GM23338 (cell line): Measurements from ENCODE around the gene CFAP77. TPM values are rescaled to one million over a fixed set of nuclear protein-coding genes. Genes with fewer than 3 reads are reported as not detected.

Experiments used
- ATAC-seq: fragments of 200-7000 bp; cut with Tn5 transposase; 3 replicates; pipeline ENCODE4 v1.9.1; 2020
- DNase-seq: peaks from one replicate; pipeline ENCODE4 v3.0.0-alpha.2; 2015; ENCODE audit warnings: low spot score
- H2AFZ ChIP-seq: fragments of 200-600 bp; sonication (generic); 2 replicates; pipeline ENCODE4 v1.8.0; 2016; ENCODE audit warnings: antibody characterized with exemption, mild to moderate bottlenecking, moderate library complexity
- H3F3A ChIP-seq: fragments of 200-600 bp; sonication (generic); replicated peaks from 2 replicates; pipeline ENCODE4 v1.8.0; 2017; ENCODE audit warnings: antibody characterized with exemption, mixed run types, low read depth
- H3K27ac ChIP-seq: fragments of 200-600 bp; sonication (generic); 2 replicates; pipeline ENCODE4 v1.6.1; 2016; ENCODE audit warnings: low read depth
- H3K27me3 ChIP-seq: fragments of 200-600 bp; sonication (generic); 2 replicates; pipeline ENCODE4 v1.8.0; 2016; ENCODE audit warnings: mild to moderate bottlenecking, mixed run types, moderate library complexity; ENCODE audit not compliant: insufficient read depth
- H3K36me3 ChIP-seq: fragments of 200-600 bp; sonication (generic); 2 replicates; pipeline ENCODE4 v1.8.0; 2016; ENCODE audit warnings: mild to moderate bottlenecking; ENCODE audit not compliant: insufficient read depth
- H3K4me1 ChIP-seq: fragments of 200-600 bp; sonication (generic); 2 replicates; pipeline ENCODE4 v1.8.0; 2016; ENCODE audit warnings: mild to moderate bottlenecking, moderate library complexity; ENCODE audit not compliant: insufficient read depth
- H3K4me2 ChIP-seq: fragments of 200-600 bp; sonication (generic); 2 replicates; pipeline ENCODE4 v1.7.1; 2017; ENCODE audit warnings: mixed run types
- H3K4me3 ChIP-seq: fragments of 200-600 bp; sonication (generic); 2 replicates; pipeline ENCODE4 v1.6.1; 2016; ENCODE audit warnings: mixed run types
- H3K79me2 ChIP-seq: fragments of 200-600 bp; sonication (generic); replicated peaks from 2 replicates; pipeline ENCODE4 v1.8.0; 2017; ENCODE audit warnings: mild to moderate bottlenecking; ENCODE audit not compliant: insufficient read depth
- H3K9me2 ChIP-seq: fragments of 200-600 bp; sonication (generic); 2 replicates; pipeline ENCODE4 v1.8.0; 2017; ENCODE audit not compliant: insufficient read depth
- H4K20me1 ChIP-seq: fragments of 200-600 bp; sonication (generic); replicated peaks from 2 replicates; pipeline ENCODE4 v1.8.0; 2017; ENCODE audit warnings: mild to moderate bottlenecking; ENCODE audit not compliant: insufficient read depth
- H3K27ac Mint-ChIP-seq: 2 replicates; pipeline ENCODE4 v1.8.0; 2020; ENCODE audit warnings: inconsistent platforms, mild to moderate bottlenecking, moderate library complexity, mixed read lengths
- H3K27me3 Mint-ChIP-seq: 3 replicates; pipeline ENCODE4 v1.8.0; 2022; ENCODE audit warnings: low read depth, mild to moderate bottlenecking, moderate library complexity, mixed read lengths, inconsistent platforms; ENCODE audit not compliant: insufficient read depth, poor library complexity
- H3K36me3 Mint-ChIP-seq: 3 replicates; pipeline ENCODE4 v1.8.0; 2021; ENCODE audit warnings: low read depth, mild to moderate bottlenecking, inconsistent platforms, moderate library complexity, mixed read lengths
- H3K4me1 Mint-ChIP-seq: 3 replicates; pipeline ENCODE4 v1.8.0; 2020; ENCODE audit warnings: mild to moderate bottlenecking, inconsistent platforms, mixed read lengths
- H3K4me3 Mint-ChIP-seq: 3 replicates; pipeline ENCODE4 v1.8.0; 2021; ENCODE audit warnings: moderate library complexity, mild to moderate bottlenecking, inconsistent platforms, mixed read lengths
- H3K9me3 Mint-ChIP-seq: 3 replicates; pipeline ENCODE4 v1.8.0; 2020; ENCODE audit warnings: moderate library complexity, mild to moderate bottlenecking, inconsistent platforms, mixed read lengths
- CREB1 ChIP-seq: fragments of 250-450 bp; sonication (Bioruptor Pico); IDR thresholded peaks from 2 replicates; pipeline ENCODE4 v1.5.0; 2020; ENCODE audit warnings: low read depth, mild to moderate bottlenecking, moderate library complexity
- EZH2 ChIP-seq: fragments of 200-600 bp; sonication (generic); IDR thresholded peaks from one replicate; pipeline ENCODE4 v1.8.0; 2017; ENCODE audit warnings: antibody characterized with exemption, mild to moderate bottlenecking, low read depth; ENCODE audit not compliant: unreplicated experiment
- JUNB ChIP-seq: IDR thresholded peaks from one replicate; pipeline ENCODE4 v1.6.1; 2016; ENCODE audit warnings: antibody characterized with exemption; ENCODE audit not compliant: unreplicated experiment
- POLR2AphosphoS5 ChIP-seq: IDR thresholded peaks from 2 replicates; pipeline ENCODE4 v1.6.1; 2016; ENCODE audit warnings: antibody characterized with exemption, low read depth
- ZNF114 ChIP-seq: fragments of 250-450 bp; sonication (Bioruptor Pico); IDR thresholded peaks from 2 replicates; pipeline ENCODE4 v1.5.0; 2020; ENCODE audit warnings: mild to moderate bottlenecking, moderate library complexity
- polyA plus RNA-seq: library from polyadenylated mRNA; unstranded; fragments of >200 nt; fragmentation: Nextera tagmentation; extraction: Ambion mirVana; gene quantifications from 2 replicates; pipeline ENCODE4 v1.2.1, GENCODE V29; 2016
- total RNA-seq: library from RNA; depleted of rRNA; stranded (reverse); fragments of >200 nt; shearing (Covaris generic); gene quantifications from 2 replicates; pipeline ENCODE4 v1.2.3, GENCODE V29; 2014
- TF ChIP-seq, protein P1 (sequence below): IDR thresholded peaks from 2 replicates; pipeline ENCODE4 v1.6.1; 2016; ENCODE audit warnings: antibody characterized with exemption
- TF ChIP-seq, protein P2 (sequence below): fragments of 250-450 bp; sonication (Bioruptor Pico); IDR thresholded peaks from 2 replicates; pipeline ENCODE4 v1.5.0; 2020; ENCODE audit warnings: mild to moderate bottlenecking, moderate library complexity
- TF ChIP-seq, protein P3 (sequence below): IDR thresholded peaks from one replicate; pipeline ENCODE4 v1.6.1; 2018; ENCODE audit warnings: antibody characterized with exemption; ENCODE audit not compliant: unreplicated experiment

CFAP77 gene
- total and polyA plus RNA-seq, 2 experiments from 2014 or later = 0.97 to 1.3 TPM

DNA sequence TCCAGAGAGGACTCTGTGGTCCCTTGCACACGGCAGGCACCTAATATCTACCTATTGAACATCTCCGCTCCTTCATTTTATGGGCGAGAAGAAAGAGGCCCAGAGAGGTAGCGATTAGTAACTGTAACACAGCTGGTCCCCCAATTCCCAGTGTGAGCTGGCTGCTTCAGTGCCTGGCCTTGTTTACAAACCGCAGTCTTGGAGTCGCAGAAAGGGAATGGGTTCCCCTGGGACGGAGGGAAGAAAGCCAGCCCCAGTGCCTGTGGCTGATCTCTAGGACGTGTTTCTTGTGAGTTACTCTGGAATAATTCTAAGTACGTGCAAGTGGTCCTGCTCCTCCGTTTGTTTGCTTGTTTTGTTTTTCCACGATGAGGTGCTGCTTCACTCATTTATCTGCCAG, 52.0 kb downstream of the CFAP77 start:
- H3K36me3 Mint-ChIP-seq = no peaks in the 10 kb centered on the region
- no peaks in the 10 kb centered on the region for H3K9me3 Mint-ChIP-seq
- Histone ChIP-seq H3F3A (no peaks in the 10 kb centered on the region), H2AFZ (peak overlapping the region; percentile 66; the same call in 1 of the 2 replicates), H3K9me2 (no peaks in the 10 kb centered on the region), H3K27ac (peak overlapping the region; percentile 26; the same call in 1 of the 2 replicates), H3K4me1 (no peaks in the 10 kb centered on the region; the same call in 1 of the 2 replicates), H4K20me1 (no peaks in the 10 kb centered on the region), H3K4me2 (no peak overlapping the region), H3K27me3 (no peaks in the 10 kb centered on the region), H3K36me3 (no peaks in the 10 kb centered on the region), H3K79me2 (no peaks in the 10 kb centered on the region), H3K4me3 (no peak overlapping the region)
- ATAC-seq (no peak), DNase-seq (no peak)
- TF ChIP-seq, protein P1, sequence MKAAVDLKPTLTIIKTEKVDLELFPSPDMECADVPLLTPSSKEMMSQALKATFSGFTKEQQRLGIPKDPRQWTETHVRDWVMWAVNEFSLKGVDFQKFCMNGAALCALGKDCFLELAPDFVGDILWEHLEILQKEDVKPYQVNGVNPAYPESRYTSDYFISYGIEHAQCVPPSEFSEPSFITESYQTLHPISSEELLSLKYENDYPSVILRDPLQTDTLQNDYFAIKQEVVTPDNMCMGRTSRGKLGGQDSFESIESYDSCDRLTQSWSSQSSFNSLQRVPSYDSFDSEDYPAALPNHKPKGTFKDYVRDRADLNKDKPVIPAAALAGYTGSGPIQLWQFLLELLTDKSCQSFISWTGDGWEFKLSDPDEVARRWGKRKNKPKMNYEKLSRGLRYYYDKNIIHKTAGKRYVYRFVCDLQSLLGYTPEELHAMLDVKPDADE = no peak
- TF ChIP-seq, protein P2, sequence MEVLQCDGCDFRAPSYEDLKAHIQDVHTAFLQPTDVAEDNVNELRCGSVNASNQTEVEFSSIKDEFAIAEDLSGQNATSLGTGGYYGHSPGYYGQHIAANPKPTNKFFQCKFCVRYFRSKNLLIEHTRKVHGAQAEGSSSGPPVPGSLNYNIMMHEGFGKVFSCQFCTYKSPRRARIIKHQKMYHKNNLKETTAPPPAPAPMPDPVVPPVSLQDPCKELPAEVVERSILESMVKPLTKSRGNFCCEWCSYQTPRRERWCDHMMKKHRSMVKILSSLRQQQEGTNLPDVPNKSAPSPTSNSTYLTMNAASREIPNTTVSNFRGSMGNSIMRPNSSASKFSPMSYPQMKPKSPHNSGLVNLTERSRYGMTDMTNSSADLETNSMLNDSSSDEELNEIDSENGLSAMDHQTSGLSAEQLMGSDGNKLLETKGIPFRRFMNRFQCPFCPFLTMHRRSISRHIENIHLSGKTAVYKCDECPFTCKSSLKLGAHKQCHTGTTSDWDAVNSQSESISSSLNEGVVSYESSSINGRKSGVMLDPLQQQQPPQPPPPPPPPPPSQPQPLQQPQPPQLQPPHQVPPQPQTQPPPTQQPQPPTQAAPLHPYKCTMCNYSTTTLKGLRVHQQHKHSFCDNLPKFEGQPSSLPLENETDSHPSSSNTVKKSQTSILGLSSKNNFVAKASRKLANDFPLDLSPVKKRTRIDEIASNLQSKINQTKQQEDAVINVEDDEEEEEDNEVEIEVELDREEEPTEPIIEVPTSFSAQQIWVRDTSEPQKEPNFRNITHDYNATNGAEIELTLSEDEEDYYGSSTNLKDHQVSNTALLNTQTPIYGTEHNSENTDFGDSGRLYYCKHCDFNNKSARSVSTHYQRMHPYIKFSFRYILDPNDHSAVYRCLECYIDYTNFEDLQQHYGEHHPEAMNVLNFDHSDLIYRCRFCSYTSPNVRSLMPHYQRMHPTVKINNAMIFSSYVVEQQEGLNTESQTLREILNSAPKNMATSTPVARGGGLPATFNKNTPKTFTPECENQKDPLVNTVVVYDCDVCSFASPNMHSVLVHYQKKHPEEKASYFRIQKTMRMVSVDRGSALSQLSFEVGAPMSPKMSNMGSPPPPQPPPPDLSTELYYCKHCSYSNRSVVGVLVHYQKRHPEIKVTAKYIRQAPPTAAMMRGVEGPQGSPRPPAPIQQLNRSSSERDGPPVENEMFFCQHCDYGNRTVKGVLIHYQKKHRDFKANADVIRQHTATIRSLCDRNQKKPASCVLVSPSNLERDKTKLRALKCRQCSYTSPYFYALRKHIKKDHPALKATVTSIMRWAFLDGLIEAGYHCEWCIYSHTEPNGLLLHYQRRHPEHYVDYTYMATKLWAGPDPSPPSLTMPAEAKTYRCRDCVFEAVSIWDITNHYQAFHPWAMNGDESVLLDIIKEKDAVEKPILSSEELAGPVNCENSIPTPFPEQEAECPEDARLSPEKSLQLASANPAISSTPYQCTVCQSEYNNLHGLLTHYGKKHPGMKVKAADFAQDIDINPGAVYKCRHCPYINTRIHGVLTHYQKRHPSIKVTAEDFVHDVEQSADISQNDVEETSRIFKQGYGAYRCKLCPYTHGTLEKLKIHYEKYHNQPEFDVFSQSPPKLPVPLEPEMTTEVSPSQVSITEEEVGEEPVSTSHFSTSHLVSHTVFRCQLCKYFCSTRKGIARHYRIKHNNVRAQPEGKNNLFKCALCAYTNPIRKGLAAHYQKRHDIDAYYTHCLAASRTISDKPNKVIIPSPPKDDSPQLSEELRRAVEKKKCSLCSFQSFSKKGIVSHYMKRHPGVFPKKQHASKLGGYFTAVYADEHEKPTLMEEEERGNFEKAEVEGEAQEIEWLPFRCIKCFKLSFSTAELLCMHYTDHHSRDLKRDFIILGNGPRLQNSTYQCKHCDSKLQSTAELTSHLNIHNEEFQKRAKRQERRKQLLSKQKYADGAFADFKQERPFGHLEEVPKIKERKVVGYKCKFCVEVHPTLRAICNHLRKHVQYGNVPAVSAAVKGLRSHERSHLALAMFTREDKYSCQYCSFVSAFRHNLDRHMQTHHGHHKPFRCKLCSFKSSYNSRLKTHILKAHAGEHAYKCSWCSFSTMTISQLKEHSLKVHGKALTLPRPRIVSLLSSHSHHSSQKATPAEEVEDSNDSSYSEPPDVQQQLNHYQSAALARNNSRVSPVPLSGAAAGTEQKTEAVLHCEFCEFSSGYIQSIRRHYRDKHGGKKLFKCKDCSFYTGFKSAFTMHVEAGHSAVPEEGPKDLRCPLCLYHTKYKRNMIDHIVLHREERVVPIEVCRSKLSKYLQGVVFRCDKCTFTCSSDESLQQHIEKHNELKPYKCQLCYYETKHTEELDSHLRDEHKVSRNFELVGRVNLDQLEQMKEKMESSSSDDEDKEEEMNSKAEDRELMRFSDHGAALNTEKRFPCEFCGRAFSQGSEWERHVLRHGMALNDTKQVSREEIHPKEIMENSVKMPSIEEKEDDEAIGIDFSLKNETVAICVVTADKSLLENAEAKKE (CRISPR knock-in tag) = no peak
- TF ChIP-seq, protein P3, sequence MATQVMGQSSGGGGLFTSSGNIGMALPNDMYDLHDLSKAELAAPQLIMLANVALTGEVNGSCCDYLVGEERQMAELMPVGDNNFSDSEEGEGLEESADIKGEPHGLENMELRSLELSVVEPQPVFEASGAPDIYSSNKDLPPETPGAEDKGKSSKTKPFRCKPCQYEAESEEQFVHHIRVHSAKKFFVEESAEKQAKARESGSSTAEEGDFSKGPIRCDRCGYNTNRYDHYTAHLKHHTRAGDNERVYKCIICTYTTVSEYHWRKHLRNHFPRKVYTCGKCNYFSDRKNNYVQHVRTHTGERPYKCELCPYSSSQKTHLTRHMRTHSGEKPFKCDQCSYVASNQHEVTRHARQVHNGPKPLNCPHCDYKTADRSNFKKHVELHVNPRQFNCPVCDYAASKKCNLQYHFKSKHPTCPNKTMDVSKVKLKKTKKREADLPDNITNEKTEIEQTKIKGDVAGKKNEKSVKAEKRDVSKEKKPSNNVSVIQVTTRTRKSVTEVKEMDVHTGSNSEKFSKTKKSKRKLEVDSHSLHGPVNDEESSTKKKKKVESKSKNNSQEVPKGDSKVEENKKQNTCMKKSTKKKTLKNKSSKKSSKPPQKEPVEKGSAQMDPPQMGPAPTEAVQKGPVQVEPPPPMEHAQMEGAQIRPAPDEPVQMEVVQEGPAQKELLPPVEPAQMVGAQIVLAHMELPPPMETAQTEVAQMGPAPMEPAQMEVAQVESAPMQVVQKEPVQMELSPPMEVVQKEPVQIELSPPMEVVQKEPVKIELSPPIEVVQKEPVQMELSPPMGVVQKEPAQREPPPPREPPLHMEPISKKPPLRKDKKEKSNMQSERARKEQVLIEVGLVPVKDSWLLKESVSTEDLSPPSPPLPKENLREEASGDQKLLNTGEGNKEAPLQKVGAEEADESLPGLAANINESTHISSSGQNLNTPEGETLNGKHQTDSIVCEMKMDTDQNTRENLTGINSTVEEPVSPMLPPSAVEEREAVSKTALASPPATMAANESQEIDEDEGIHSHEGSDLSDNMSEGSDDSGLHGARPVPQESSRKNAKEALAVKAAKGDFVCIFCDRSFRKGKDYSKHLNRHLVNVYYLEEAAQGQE = no peak
- TF ChIP-seq CREB1 (CRISPR knock-in tag) = no peak
- no peak for TF ChIP-seq JUNB
- TF ChIP-seq EZH2 = no peak
- TF ChIP-seq POLR2AphosphoS5 = no peak
- TF ChIP-seq ZNF114 (CRISPR knock-in tag) = no peak
- H3K27ac Mint-ChIP-seq = no peak overlapping the region; the same call in 1 of the 2 replicates
- H3K4me3 Mint-ChIP-seq = no peak overlapping the region
- peaks cover 13% of the 10 kb centered on the region for H3K4me1 Mint-ChIP-seq
- peaks cover 7% of the 10 kb centered on the region for H3K27me3 Mint-ChIP-seq
